Measurements from ENCODE around the gene RAB41.

The RAB41 gene

DNA sequence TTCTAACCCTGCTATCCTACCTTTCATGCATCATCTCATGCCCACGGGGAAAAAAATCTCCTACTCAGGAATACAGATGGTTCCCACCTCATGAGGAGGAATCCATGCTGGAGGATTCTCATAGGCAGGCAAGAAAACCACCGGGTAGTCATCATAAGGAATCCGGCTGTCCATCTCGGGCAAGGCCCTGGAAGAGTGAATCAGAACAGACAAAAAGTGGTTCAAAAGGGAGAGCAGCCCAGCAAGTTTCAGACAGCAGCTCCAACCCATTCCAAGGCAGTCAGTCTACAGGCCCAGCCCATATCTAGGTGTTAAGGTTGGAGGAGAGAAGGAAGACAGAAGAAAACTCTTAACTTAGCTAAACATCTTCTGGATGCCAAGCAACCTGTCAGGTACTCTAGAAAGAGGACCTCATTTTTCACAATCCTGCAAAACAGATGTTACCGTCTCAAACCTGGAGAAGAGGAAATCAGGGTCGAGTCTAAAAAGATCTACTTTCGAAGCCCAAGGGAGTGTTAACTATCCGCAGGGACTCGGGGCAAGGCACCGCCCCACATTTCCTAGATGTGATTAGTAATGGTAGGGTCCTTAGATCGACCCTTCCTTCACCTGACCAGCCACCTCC lies 7.3 kb downstream of the RAB41 start:
- no peaks in the 10 kb centered on the region for H3K27me3 ChIP-seq (replicated peaks; ENCODE audit: insufficient read depth, low read length)
- no peaks in the 10 kb centered on the region for H3K9me3 ChIP-seq (replicated peaks; ENCODE audit: insufficient read depth, low read length)
- no peak for DNase-seq
- peak overlapping the region; percentile 67 for H3K4me2 ChIP-seq (ENCODE audit: low read depth, low read length)
- H3K79me2 ChIP-seq (ENCODE audit: low read length): peaks cover 39% of the 10 kb centered on the region
- H3K9ac ChIP-seq (ENCODE audit: low read length): peak overlapping the region; percentile 51
- H4K20me1 ChIP-seq (ENCODE audit: insufficient read depth, low read length): no peaks in the 10 kb centered on the region
- 0 out of 2 replicates have a peak, but pooled peaks cover 3% of the 10 kb centered on the region for H3F3A ChIP-seq (ENCODE audit: insufficient read depth, low read length)
- H3K9me2 ChIP-seq (replicated peaks; ENCODE audit: insufficient read depth, low read length): no peaks in the 10 kb centered on the region
- peak overlapping the region; percentile 65 for H3K4me3 ChIP-seq (ENCODE audit: low read length)
- H3K27ac ChIP-seq (ENCODE audit: low read length): 0 out of 2 replicates have a peak overlapping the region, but pooled peaks have one; percentile 3
- 0 out of 2 replicates have a peak, but pooled peaks cover 3% of the 10 kb centered on the region for H3K4me1 ChIP-seq (ENCODE audit: low read length)
- peak overlapping the region; percentile 62 for H2AFZ ChIP-seq (ENCODE audit: low read length)
- TF ChIP-seq EZH2phosphoT487 (IDR thresholded peaks at IDR 0.05; ENCODE audit: low read length): no peak
- TF ChIP-seq EZH2 (optimal IDR thresholded peaks at IDR 0.05; ENCODE audit: low read depth, low read length): no peak
- TF ChIP-seq, protein P1, sequence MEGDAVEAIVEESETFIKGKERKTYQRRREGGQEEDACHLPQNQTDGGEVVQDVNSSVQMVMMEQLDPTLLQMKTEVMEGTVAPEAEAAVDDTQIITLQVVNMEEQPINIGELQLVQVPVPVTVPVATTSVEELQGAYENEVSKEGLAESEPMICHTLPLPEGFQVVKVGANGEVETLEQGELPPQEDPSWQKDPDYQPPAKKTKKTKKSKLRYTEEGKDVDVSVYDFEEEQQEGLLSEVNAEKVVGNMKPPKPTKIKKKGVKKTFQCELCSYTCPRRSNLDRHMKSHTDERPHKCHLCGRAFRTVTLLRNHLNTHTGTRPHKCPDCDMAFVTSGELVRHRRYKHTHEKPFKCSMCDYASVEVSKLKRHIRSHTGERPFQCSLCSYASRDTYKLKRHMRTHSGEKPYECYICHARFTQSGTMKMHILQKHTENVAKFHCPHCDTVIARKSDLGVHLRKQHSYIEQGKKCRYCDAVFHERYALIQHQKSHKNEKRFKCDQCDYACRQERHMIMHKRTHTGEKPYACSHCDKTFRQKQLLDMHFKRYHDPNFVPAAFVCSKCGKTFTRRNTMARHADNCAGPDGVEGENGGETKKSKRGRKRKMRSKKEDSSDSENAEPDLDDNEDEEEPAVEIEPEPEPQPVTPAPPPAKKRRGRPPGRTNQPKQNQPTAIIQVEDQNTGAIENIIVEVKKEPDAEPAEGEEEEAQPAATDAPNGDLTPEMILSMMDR (IDR thresholded peaks at IDR 0.05; ENCODE audit: low read length): no peak
- H3K36me3 ChIP-seq (replicated peaks; ENCODE audit: insufficient read depth, low read length): no peaks in the 10 kb centered on the region

GRCh38 chrX:70289793-70290770 lies 8.1 kb downstream of the RAB41 start, which contains the start of the genes KIF4A and PDZD11:
Gene KIF4A, plus strand, starts transcription at chrX:70290104. Its CDS starts 355 bp downstream, at chrX:70290459.
Gene PDZD11, minus strand, starts transcription at chrX:70289927. Its CDS starts 586 bp downstream, at chrX:70289341.
- no peaks in the 10 kb centered on the region for H4K20me1 ChIP-seq (ENCODE audit: insufficient read depth, low read length)
- H3K79me2 ChIP-seq (ENCODE audit: low read length): peaks cover 45% of the 10 kb centered on the region
- no peaks in the 10 kb centered on the region for H3K9me3 ChIP-seq (replicated peaks; ENCODE audit: insufficient read depth, low read length)
- 0 out of 2 replicates have a peak, but pooled peaks cover 3% of the 10 kb centered on the region for H3K4me1 ChIP-seq (ENCODE audit: low read length)
- H3K9me2 ChIP-seq (replicated peaks; ENCODE audit: insufficient read depth, low read length): no peaks in the 10 kb centered on the region
- TF ChIP-seq EZH2phosphoT487 (IDR thresholded peaks at IDR 0.05; ENCODE audit: low read length): no peak
- TF ChIP-seq, protein P1 (IDR thresholded peaks at IDR 0.05; ENCODE audit: low read length): no peak
- TF ChIP-seq EZH2 (optimal IDR thresholded peaks at IDR 0.05; ENCODE audit: low read depth, low read length): no peak
- peak within 1 kb of the TSS; percentile 72 for H2AFZ ChIP-seq (ENCODE audit: low read length)
- H3K4me3 ChIP-seq (ENCODE audit: low read length): peak within 1 kb of the TSS; percentile 65
- no peaks in the 10 kb centered on the region for H3K36me3 ChIP-seq (replicated peaks; ENCODE audit: insufficient read depth, low read length)
- H3K4me2 ChIP-seq (ENCODE audit: low read depth, low read length): peak within 1 kb of the TSS; percentile 67
- H3K9ac ChIP-seq (ENCODE audit: low read length): peak within 1 kb of the TSS; percentile 60
- 0 out of 2 replicates have a peak, but pooled peaks cover 3% of the 10 kb centered on the region for H3F3A ChIP-seq (ENCODE audit: insufficient read depth, low read length)
- peak within 1 kb of the TSS; percentile 67 for H3K27ac ChIP-seq (ENCODE audit: low read length)
- peak; percentile 83 for DNase-seq
- H3K27me3 ChIP-seq (replicated peaks; ENCODE audit: insufficient read depth, low read length): no peaks in the 10 kb centered on the region

DNA sequence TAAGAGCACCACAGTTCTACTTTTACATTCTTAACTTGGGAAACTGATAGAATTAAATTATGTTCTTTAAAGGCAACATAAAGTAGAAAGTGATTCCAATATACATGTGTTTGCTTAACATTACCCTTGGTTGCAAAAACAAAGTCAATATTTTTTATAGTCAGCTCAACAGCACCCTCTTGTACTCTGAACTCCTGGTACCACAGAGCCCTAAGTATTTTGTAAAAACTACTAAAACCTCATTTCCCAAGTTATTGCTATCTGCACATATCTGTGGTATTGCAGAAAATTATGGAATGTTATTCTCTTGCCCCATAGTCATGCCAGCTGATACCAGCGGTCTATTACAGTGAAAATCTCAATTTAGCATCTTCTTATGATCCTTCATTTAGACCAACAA lies 10.8 kb downstream of the RAB41 start:
- no peak overlapping the region for H3K9ac ChIP-seq (ENCODE audit: low read length)
- TF ChIP-seq, protein P1 (IDR thresholded peaks at IDR 0.05; ENCODE audit: low read length): no peak
- no peak for TF ChIP-seq EZH2phosphoT487 (IDR thresholded peaks at IDR 0.05; ENCODE audit: low read length)
- TF ChIP-seq EZH2 (optimal IDR thresholded peaks at IDR 0.05; ENCODE audit: low read depth, low read length): no peak
- no peaks in the 10 kb centered on the region for H3K36me3 ChIP-seq (replicated peaks; ENCODE audit: insufficient read depth, low read length)
- H3K4me2 ChIP-seq (ENCODE audit: low read depth, low read length): 0 out of 2 replicates have a peak overlapping the region, but pooled peaks have one; percentile 15
- H3F3A ChIP-seq (ENCODE audit: insufficient read depth, low read length): 0 out of 2 replicates have a peak, but pooled peaks cover 3% of the 10 kb centered on the region
- no peaks in the 10 kb centered on the region for H3K27me3 ChIP-seq (replicated peaks; ENCODE audit: insufficient read depth, low read length)
- no peaks in the 10 kb centered on the region for H4K20me1 ChIP-seq (ENCODE audit: insufficient read depth, low read length)
- no peaks in the 10 kb centered on the region for H3K9me2 ChIP-seq (replicated peaks; ENCODE audit: insufficient read depth, low read length)
- H3K79me2 ChIP-seq (ENCODE audit: low read length): peaks cover 50% of the 10 kb centered on the region
- H3K9me3 ChIP-seq (replicated peaks; ENCODE audit: insufficient read depth, low read length): no peaks in the 10 kb centered on the region
- no peak overlapping the region for H3K4me3 ChIP-seq (ENCODE audit: low read length)
- H3K27ac ChIP-seq (ENCODE audit: low read length): no peak overlapping the region
- H3K4me1 ChIP-seq (ENCODE audit: low read length): 0 out of 2 replicates have a peak, but pooled peaks cover 3% of the 10 kb centered on the region
- DNase-seq: no peak
- no peak overlapping the region for H2AFZ ChIP-seq (ENCODE audit: low read length)

All from MM.1S (cell line).